Upper lobe of left lung (tissue), 6 donors: ENCODE measurements around the gene PALM. TPM values are rescaled to one million over a fixed set of nuclear protein-coding genes. Genes with fewer than 3 reads are reported as not detected.

Source experiments
- ATAC-seq, 2 donors: fragments of 200-7000 bp; cut with Tn5 transposase; one replicate each; pipeline ENCODE4 v1.9.1; 2022; ENCODE audit warnings: mild to moderate bottlenecking in 2 of 2, moderate library complexity in 2 of 2; ENCODE audit not compliant: low FRiP score in 2 of 2
- DNase-seq, 2 donors: peaks; one replicate each; pipeline ENCODE4 v3.0.0-alpha.2; 2019 to 2020
- H3K27ac ChIP-seq, 4 donors: fragments of 200-600 bp; sonication (generic); one replicate each; pipeline ENCODE4 v1.5.1; 2016 to 2019
- H3K27me3 ChIP-seq, 4 donors: fragments of 200-600 bp; sonication (generic); one replicate each; pipeline ENCODE4 v1.5.1; 2017 to 2019
- H3K36me3 ChIP-seq, 4 donors: fragments of 200-600 bp; sonication (generic); one replicate each; pipeline ENCODE4 v1.5.1; 2016 to 2019
- H3K4me1 ChIP-seq, 4 donors: fragments of 200-600 bp; sonication (generic); one replicate each; pipeline ENCODE4 v1.5.1; 2018 to 2019
- H3K4me3 ChIP-seq, 4 donors: fragments of 200-600 bp; sonication (generic); one replicate each; pipeline ENCODE4 v1.5.1; 2017 to 2019; ENCODE audit warnings: mild to moderate bottlenecking in 2 of 4, moderate library complexity in 1 of 4
- H3K9me3 ChIP-seq, 4 donors: fragments of 200-600 bp; sonication (generic); one replicate each; pipeline ENCODE4 v1.5.1; 2018 to 2019
- CTCF ChIP-seq, 6 experiments: fragments of 450-650 bp in 4 of 6; fragments of 200-600 bp in 2 of 6; sonication (generic) in 2 of 6; IDR thresholded peaks; one replicate each; pipeline ENCODE4 v1.5.1; 2016 to 2019; ENCODE audit warnings: antibody characterized with exemption in 6 of 6
- EP300 ChIP-seq, 4 donors: sonication (generic); formaldehyde crosslinking; IDR thresholded peaks; one replicate each; pipeline ENCODE4 v1.5.1; 2017; ENCODE audit warnings: antibody characterized with exemption in 4 of 4, control low read depth in 2 of 4
- POLR2A ChIP-seq, 4 donors: fragments of 450-650 bp; IDR thresholded peaks; one replicate each; pipeline ENCODE4 v1.5.1; 2016 to 2017; ENCODE audit warnings: antibody characterized with exemption in 4 of 4, mild to moderate bottlenecking in 2 of 4
- POLR2AphosphoS5 ChIP-seq, 2 donors: sonication (generic); formaldehyde crosslinking; IDR thresholded peaks; one replicate each; pipeline ENCODE4 v1.5.1; 2017; ENCODE audit warnings: antibody characterized with exemption in 2 of 2
- WGBS, 2 donors: methylation state at CpG; one replicate each; pipeline ENCODE4 v1.1.5; 2017 to 2018; 5-methylcytosine and 5-hydroxymethylcytosine counted together
- total RNA-seq, 6 donors: library from RNA; depleted of rRNA in 4 of 6; stranded (reverse); fragments of >200 nt in 4 of 6; gene quantifications; one replicate each; pipeline versions ENCODE4 v1.1.0 to v1.2.1, GENCODE V29; 2016 to 2021
- donor health status: DM: no; HTN: no; CAD: no; lungs with moderate emphysema.
- donor health status: DM: no; HTN: yes; CAD: no; lungs with severe emphysema.

PALM gene
- total RNA-seq, 6 donors from 2014 or later = 12.5 to 65.6 (median 37.4) TPM

GRCh38 chr19:792306-792885, 83.7 kb downstream of the PALM start:
- peaks cover 45 to 61% (median 59%) of the 10 kb centered on the region in 4 donors for H3K4me1 ChIP-seq
- no peaks in the 10 kb centered on the region for H3K36me3 ChIP-seq
- no peaks in the 10 kb centered on the region for H3K27me3 ChIP-seq
- H3K27ac ChIP-seq = peak overlapping the region; percentile 76 to 88 (median 80)
- 60 to 71% methylated on average over 12 to 16 of the region's 16 CpGs for WGBS, 2 donors
- no peak overlapping the region for H3K4me3 ChIP-seq
- no peak for DNase-seq
- ATAC-seq = no peak
- no peak for TF ChIP-seq CTCF (IDR thresholded peaks at IDR 0.05)
- TF ChIP-seq POLR2A (IDR thresholded peaks at IDR 0.05) = no peak
- no peak for TF ChIP-seq POLR2AphosphoS5 (IDR thresholded peaks at IDR 0.05)
- no peak for TF ChIP-seq EP300 (IDR thresholded peaks at IDR 0.05)
- H3K9me3 ChIP-seq = no peaks in the 10 kb centered on the region

GRCh38 chr19:793806-794205, 85.1 kb downstream of the PALM start:
- Histone ChIP-seq H3K27ac (peak overlapping the region in 2 of 4 donors; percentile 32 to 88), H3K4me1 (peaks cover 36 to 61% (median 57%) of the 10 kb centered on the region in 4 donors), H3K9me3 (no peaks in the 10 kb centered on the region), H3K36me3 (peaks cover 0 to 5% (median 0%) of the 10 kb centered on the region in 4 donors), H3K4me3 (no peak overlapping the region), H3K27me3 (no peaks in the 10 kb centered on the region)
- ATAC-seq = no peak
- TF ChIP-seq CTCF (IDR thresholded peaks at IDR 0.05) = no peak
- no peak for TF ChIP-seq POLR2A (IDR thresholded peaks at IDR 0.05)
- TF ChIP-seq POLR2AphosphoS5 (IDR thresholded peaks at IDR 0.05) = no peak
- TF ChIP-seq EP300 (IDR thresholded peaks at IDR 0.05) = no peak
- DNase-seq = peak in 1 of 2 donors; percentile 61
- 89 to 91% methylated on average over 11 to 12 of the region's 12 CpGs for whole genome bisulfite sequencing, 2 donors

- 77 to 97% methylated on average over 17 to 28 of the region's 28 CpGs for WGBS, 2 donors
- peak overlapping the region in 3 of 4 donors; percentile 34 to 100 (median 97) for H3K27ac ChIP-seq
- H3K27me3 ChIP-seq = no peaks in the 10 kb centered on the region
- H3K4me1 ChIP-seq = peaks cover 37 to 61% (median 57%) of the 10 kb centered on the region in 4 donors
- TF ChIP-seq EP300 (IDR thresholded peaks at IDR 0.05) (no peak), CTCF (IDR thresholded peaks at IDR 0.05) (no peak)
- no peaks in the 10 kb centered on the region for H3K9me3 ChIP-seq
- DNase-seq (peak in 1 of 2 donors; percentile 90), ATAC-seq (no peak)
- peaks cover 0 to 17% (median 5%) of the 10 kb centered on the region in 4 donors for H3K36me3 ChIP-seq
- H3K4me3 ChIP-seq = no peak overlapping the region
These were observed 86.4 kb downstream of the PALM start for GRCh38 chr19:795073-795611.

- WGBS, 2 donors = 80 to 82% methylated on average over 9 to 36 of the region's 39 CpGs
- Histone ChIP-seq H3K4me3 (peak overlapping the region; percentile 71 to 98 (median 92)), H3K9me3 (no peaks in the 10 kb centered on the region), H3K27me3 (no peaks in the 10 kb centered on the region), H3K27ac (peak overlapping the region; percentile 83 to 100 (median 94)), H3K4me1 (peaks cover 42 to 62% (median 58%) of the 10 kb centered on the region in 4 donors), H3K36me3 (peaks cover 0 to 25% (median 9%) of the 10 kb centered on the region in 4 donors)
- no peak for TF ChIP-seq POLR2AphosphoS5 (IDR thresholded peaks at IDR 0.05)
- no peak for TF ChIP-seq EP300 (IDR thresholded peaks at IDR 0.05)
- no peak for TF ChIP-seq POLR2A (IDR thresholded peaks at IDR 0.05)
- TF ChIP-seq CTCF (IDR thresholded peaks at IDR 0.05) = no peak
- DNase-seq = peak in 1 of 2 donors; percentile 56
- ATAC-seq = no peak
These were observed 87.2 kb downstream of the PALM start for GRCh38 chr19:795691-796581.
